NCI-H1092 treated with DMSO at 0.1 percent for 48 hours (cell line): ENCODE data around the gene PSORS1C1.

Experiments used
- DNase-seq: peaks from one replicate; lab custom pipeline; 2025; lab: John Stamatoyannopoulos, UW

PSORS1C1 gene

DNA sequence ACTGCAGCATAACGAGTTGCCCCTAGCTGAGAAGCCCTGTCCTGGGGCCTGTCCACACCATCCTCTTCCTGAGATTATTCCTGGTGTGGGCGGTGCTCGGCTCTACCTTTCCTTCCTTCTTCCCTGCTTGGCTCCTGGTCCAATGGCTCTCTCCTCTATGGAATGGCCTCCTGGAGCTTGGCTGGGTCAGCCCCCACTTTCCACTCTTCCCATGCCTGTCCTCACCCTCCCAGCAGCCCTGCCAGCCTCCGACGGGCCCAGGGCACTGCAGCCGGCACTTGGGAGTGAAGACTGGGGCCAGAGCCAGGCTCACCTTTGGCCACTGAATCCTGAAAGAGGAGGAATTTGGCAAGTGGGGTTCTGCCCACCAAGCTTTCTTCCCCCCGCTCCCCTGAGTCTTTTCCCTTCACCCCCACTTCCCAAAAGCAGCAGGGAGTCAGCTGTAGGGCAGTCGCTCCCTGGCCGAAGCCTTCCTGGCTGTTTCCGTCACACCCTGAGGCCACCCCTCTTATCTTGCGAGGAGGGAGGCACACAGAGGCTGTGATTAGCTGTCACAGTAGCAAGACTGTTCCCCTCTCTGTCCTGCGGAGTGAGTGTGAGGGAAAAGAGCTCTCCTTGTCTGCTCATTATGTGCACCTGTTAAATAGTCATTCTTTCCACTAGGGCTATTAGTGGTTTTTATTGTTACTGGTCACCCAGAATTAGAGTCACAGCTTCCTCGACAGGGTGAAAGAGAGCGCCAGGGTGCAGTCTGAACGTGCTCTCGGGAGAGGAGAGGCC is 12.0 kb downstream of the PSORS1C1 start:
- DNase-seq, result no peak

DNA sequence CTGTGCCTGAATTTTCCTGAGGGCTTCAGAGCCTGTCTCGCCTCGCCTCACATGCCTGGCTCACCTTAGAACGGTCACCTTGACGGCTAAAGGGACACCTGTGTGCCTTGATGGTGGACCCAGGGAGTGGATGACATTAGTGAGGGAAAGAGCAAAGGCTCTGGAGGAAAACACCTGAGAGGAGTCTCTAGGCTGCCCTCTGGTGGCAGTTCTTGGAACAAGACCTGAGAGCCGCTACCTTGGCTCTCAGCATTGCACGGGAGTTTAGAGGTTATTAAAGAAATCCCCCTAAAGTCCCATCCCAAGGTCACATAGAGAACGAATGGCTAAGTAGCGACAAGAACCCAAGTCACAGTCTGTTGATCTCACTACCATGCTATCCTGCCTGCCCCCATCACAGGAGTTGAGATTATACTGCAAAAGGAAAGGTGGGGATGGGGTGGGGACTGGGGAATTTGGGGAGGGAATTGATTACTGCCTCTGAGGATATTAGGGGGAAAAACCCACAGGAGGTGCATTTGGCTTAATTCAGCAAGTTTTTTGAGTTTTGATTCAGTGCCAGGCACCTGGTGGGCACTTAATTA is 13.6 kb downstream of the PSORS1C1 start:
- DNase-seq, result peak; percentile 2

DNA sequence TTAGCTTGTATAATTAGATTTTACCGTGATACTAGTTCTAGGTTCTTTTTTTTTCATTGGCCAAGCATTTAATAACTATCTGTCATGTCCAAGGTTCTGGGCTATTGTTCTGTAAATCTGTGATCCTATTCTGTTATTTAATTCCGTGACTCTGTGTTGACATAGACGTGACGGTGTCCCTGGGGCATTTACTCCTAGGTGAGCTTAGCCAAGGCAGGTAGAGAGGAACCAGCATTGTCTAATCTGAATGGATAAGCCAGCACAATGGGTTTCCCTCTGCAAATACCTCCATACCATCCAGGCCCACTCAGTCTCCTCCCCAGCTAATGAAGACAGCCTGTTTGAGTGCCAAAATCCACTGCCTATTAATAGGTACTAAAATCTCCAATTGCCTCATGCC is 14.5 kb downstream of the PSORS1C1 start:
- DNase-seq, result no peak

DNA sequence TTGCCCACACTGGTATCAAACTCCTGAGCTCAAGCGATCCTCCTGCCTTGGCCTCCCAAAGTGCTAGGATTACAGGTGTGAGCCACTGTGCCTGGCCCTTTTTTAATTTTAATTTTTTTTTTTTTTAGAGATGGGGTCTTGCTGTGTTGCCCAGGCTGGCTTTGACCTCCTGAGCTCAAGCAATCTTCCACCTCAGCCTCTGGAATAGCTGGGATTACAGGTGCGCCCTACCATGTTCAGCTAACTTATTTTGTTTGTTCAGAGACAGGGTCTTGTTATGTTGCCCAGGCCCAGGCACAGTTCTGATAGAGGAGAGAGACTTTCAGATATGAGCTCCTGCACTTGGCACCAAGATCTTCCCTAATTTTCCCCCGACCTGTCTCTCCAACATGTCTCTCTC is 16.2 kb downstream of the PSORS1C1 start:
- DNase-seq, result no peak

DNA sequence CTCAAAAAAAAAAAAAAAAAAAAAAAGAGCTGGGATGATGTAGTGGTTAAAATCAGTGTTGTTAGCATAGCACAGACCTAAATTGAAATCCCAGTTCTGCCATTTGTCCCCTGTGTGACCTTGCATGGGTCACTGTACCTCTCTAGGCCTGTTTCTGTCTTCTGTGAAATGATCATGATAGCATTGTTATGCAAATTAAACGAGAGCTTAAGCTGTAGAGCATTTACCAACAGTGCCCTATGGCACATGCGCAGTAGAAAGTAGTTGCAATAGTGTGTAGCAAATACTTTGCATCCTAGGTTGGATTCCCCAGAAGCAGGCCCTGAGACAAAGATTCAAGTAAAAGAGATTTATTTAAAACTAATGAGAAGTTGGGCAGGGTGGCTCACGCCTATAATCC is 17.0 kb downstream of the PSORS1C1 start:
- no peak for DNase-seq

DNA sequence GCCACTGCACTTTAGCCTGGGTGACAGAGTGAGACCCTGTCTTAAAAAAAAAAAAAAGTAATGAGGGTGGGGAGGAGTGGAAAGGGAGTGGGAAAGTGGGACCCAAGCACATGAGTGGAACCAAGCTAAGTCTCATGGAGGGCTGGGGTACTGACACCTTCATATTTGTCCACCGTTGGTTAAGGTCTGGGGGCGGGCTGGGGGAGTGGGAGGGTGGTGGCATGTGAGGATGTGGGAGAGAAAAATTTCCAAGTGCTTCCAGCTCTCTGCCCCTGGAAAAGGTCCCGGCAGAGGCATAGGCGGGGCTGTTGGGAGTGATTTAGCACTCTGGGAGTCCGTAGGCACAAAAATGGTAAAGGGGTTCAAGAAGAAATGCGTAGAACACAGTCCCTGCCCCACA is 18.2 kb downstream of the PSORS1C1 start:
- DNase-seq, result no peak

DNA sequence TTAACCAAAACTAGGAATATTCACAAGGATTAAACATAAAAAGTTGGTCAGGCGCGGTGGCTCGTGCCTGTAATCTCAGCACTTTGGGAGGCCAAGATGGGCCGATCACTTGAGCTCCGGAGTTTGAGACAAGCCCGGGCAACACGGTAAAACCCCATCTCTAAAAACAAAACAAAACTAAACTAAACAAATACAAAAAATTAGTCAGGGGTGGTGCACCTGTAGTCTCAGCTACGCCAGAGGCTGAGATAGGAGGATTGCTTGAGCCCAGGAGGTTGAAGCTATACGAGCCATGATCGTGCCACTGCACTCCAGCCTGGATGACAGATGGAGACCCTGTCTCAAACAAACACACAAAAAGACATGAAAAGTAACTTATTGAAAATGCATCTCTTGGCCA is 21.1 kb downstream of the PSORS1C1 start:
- no peak for DNase-seq

DNA sequence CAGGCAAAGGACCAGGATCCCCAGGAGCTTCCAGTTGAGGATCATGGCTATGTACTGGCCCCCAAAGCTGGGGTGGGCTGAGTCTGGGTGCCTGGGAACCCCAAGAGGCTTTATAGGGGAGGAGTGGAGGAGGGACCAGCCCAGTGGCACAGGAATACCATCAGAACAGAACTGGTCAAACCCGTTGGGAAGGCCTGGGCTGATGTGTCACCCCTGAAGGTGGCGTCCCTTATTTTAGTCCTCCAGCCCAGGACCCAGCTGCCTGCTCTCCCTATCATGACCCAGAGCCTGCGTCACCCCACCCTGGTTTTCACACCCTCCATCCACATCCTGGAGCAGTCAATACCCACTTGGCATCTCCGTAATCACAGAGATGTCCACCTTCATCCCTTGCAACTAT is 24.4 kb downstream of the PSORS1C1 start, which contains the start of gene PSORS1C2:
Gene PSORS1C2 (minus strand): TSS at position 85 of the 400 bp plus-strand sequence. CDS start 40 bp downstream, at position 45.
- DNase-seq, result no peak

DNA sequence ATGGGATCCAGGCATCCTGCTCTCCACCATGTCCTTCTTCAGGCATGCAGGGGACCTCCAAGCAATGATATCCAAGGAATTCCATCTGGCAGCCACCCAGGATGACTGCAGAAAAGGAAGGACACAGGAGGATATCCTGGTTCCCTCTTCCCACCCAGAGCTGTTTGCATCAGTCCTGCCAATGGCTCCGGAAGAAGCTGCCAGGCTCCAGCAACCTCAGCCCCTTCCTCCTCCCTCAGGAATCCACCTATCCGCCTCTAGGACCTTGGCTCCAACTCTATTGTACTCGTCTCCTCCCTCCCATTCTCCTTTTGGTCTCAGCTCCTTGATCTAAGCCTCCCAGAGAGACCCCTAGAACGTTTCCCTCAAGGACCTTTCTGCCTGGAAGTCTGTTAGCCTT is 25.0 kb downstream of the PSORS1C1 start:
- DNase-seq, result no peak

DNA sequence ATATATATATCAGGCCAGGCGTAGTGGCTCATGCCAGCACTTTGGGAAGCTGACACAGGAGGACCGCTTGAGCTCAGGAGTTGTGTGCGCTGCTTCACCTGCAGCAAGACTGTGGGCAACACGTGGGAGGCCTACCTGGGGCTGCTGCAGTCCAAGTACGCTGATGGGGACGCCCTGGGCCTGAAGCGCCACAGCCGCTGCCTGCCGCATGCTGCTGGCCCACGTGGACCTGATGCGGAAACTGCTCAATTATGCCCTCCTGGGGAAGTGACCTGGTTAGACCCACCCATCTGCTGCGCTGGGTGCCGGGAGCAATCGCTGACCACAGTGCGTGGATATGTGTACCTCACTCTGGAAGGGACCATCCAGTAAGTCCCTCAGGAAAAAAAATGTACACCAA is 26.0 kb downstream of the PSORS1C1 start:
- DNase-seq, result no peak

DNA sequence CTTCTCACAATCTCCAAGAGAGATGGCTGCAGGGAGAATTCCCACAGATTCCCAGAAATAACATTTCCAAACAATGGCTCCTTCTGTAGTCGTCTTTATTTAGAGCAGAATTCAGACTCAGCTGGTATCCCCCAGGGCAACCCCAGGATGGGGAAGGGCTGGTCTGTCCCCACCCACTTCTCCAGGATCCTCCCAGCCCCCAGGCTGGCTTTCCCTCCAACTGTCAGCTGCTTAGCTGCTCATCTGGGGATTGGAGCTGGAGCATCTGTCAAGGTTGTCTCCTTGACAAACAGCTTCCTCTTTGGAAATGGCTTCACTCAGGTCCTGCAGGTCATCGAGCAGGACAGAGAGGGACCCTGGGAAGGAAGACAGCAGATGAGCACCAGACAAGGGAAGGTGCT is 27.8 kb downstream of the PSORS1C1 start:
- no peak for DNase-seq

DNA sequence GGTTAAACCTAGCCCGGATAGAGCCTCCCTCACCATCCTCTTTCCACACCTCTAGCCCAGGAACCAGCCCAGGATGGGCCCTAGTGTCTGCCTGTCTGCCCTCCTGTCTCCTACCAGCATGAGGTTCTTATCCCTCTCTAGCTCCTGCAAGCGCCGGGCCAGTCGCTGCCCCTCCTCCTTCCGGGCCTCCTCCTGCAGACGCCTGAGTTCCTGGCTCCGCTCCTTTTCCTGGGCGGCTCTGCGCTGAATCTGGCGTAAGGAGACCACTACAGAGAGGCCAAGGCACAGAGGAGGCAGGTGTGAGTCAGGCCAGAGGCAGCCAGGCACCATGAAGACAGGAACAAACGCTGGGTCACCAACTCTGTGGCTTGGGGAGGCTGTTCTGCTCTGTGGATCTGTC is 28.5 kb downstream of the PSORS1C1 start:
- DNase-seq, result no peak

DNA sequence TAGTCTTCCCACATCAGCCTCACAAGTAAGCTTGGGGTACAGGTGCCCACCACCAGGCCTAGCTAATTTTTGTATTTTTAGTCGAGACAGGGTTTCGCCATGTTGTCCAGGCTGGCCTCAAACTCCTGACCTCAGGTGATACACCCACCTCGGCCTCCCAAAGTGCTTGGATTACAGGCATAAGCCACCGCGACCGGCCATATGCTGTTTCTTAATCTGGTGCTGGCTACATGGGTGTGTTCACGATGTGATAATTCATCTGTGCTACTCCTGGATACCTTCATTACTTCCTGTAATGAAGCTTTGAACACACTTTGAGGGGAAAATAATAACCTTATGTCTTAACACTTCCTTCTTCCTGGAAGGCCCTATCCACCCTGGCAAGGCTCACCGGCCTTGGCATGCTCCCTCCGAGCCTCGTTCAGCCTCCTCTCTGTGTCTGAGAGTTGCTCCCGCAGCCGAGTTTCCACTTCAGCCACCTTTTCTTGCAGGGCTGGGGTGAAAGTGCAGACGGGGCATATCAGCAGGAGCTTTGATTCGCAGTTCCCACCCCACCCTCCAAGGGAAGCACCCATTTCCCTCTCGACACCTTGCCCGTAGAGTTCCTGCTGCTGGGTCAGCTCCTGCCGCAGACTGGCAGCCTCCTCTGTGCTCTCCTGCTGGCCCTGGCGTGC is 29.8 kb downstream of the PSORS1C1 start:
- DNase-seq, result no peak

DNA sequence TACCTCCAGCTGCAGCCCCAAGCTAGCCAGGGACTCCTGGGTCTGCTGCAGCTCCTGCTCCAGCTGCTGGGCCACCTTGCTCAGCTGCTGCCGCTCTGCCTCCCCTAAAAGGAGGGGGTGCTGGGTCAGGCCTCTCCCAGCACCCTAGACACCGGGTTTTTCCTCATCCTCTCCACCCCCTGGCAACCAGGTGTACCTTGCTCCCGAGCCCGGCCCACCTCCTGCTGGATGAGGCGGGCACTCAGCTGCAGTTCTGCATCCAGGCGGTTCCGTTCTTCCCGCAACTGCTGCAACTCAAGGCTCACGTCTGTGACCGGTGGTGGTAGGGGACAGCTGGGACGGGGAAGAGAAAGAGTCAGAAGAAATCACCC is 30.4 kb downstream of the PSORS1C1 start:
- DNase-seq, result no peak

DNA sequence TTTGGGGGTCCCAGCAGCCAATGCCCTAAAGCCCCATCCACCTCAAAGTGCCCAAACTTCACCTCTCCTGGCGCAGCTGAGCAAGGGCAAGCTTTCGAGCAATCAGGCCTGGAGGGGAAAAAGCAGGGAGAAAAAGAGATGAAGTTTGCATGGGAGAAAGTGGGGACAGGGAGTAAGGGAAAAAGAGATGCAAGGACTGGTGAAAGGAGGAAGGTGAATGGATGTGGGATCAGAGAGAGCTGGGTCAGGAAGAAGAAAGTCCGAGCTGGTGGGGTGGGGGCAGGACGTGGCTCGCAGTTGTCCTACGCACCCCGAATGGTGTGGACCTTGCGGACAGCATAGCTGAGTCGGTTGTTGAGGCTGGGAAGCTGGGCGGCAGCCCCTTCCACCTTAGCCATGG is 30.8 kb downstream of the PSORS1C1 start:
- no peak for DNase-seq

DNA sequence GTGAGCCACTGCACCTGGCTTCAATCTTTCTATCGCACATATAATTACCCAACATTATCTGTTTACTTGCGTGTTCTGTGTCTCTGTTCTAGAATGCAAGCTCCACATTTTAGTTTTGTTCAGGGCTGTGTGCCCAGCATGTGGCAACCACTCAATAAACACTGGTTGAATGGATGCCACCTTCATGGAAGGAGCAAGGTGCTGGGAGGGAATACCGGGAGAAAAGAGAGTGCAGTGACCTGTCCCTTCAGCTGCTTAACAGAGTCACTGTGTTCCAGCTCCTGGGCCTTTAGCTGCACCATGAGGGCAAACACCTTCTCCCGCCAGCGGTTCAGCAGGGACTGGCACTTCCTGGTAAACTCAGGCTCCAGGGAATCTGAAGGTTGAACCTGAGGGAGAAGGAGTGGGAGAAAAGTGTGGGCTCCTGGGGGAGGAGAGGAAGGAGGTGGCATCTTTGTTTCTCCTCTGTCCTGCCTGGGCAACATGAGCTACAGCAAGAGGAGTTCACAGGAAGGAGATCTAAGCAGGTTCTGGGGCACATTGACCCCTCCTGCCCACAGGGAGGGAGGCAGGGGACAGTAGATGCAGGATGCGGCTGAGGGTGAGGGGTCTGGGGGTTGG is 35.3 kb downstream of the PSORS1C1 start:
- DNase-seq, result no peak

DNA sequence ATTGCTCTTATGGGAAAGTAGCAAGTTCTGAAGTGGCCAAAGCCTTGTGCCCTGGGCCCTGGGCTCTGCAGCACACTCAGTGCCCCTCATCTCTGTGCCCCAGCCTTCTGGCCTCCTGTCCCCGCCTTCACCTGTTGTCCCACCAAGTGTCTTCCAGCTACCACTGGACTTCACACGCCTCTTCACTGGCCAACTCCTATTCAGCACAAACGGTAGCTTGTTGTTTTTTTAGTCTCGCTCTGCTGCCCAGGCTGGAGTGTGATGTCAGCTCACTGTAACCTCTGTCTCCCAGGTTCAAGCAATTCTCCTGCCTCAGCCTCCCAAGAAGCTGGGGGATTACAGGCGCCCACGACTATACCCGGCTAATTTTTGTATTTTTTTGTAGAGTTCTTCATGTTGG is 38.2 kb downstream of the PSORS1C1 start:
- no peak for DNase-seq

DNA sequence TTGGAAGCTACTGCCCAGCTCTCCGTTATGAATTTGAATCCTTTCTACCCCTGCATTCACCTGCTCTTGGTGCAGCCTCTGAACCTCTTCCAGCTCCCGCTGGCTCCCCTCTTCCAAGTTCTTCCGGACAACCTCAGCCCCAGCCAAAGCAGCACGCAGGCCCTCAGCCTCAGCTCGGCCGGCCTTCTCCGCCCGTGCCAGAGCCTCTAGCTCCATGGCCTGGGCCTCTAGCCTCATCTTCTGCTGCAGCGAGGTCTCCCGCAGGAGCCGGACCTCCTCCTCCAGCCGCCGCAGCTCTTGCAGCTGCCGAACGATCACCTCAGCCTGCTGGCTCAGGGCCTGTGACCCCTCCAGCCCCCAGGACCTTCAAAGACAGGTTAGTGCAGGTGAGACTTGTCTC is 39.8 kb downstream of the PSORS1C1 start:
- DNase-seq, result no peak

DNA sequence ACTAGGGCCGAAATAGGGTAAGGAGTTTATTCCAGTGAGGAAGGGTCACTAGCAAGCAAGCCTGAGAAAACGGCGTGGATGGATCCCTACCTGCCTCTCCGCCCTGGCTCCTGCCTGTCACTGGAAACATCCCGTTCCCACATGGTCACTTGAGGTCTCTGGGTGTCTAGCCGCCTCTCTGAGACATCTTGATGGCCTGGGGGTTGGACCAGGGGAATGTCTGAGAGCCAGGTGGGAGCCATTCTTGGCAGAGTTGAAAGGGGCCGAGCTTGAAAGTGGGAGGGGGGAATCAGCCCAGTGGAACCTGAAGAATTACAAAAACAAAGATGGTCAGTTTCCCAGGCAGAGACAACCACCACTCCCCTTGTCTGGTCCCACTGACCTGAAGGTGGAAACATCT is 42.0 kb downstream of the PSORS1C1 start:
- no peak for DNase-seq

DNA sequence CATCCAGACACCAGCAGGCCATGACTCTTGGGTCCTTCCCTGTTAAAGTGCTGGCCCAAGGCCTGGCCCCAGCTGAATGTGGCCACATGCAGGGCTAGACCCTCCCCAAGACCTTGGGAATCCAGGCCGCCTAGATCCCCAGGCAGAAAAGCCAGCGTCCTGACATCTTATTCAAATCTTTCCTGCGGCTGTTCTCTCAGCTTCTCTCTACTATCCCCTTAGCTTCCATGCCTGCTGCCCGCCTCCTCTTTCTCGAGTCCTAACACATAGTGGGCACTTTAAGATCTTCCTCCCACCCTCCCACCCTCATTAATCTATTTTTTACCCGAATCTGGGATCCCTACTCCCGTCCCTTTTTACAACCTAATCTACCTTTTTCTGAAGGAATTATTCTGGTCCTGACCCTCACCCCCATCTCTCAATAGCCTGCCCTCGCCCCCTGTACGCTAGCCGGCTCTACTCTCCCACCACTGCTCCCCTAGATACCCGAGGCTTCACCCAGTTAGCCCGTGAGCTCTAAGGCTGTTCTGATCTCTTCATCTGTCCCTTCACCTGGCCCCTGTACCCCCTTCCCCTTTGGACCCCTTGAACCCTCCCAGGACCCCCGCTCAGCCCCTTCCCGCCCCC is 43.0 kb downstream of the PSORS1C1 start, which contains the start of gene CCHCR1:
Gene CCHCR1 (minus strand): TSS at position 290 of the 627 bp plus-strand sequence. CDS start 202 bp downstream, at position 88.
- no peak for DNase-seq

DNA sequence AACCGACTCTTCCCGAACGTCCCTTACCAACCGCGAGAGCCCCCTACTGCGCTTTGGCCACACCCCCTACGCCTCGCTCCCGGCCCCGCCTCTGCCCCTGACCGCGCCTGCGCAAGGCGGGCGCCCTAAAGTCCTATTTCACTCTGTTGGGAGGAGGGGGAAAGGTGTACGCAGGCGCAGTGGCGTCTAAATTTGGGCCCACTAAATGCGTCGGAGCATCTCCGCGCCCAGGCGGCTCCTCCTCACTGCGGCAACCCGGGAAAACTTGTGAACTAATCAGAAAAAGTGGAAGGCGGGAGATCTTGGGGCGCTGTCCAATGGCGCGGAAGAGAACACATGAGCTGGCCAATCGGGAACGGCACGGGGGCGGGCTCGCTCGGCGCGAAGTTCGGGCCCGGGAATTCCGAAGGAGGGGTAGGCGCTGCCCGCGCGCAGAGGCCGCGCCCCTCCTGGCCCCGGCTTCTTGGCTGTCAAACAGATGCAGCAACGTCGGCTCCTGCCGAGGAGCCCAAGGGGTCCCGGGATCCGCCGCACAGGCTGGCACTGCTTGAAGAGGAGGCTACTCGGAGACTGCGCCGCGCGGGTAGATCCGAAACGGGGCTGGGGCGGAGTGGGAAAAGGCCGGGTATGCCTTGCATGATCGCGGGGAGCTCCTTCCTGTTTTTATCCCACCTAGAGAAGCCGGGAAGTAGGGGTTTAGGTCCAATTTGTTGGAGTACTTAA is 43.7 kb downstream of the PSORS1C1 start, which contains the start of gene TCF19:
Gene TCF19 (plus strand): TSS at position 450 of the 723 bp plus-strand sequence. CDS start 881 bp downstream, outside the sequence.
- peak; percentile 96 for DNase-seq
